ENCODE measurements around the gene OOSP4A. TPM values are rescaled to one million over a fixed set of nuclear protein-coding genes. Genes with fewer than 3 reads are reported as not detected.

The OOSP4A gene
- total RNA-seq (not detected), polyA plus RNA-seq (ENCODE audit: insufficient read length in 2 of 2) (not detected)
- long read RNA-seq, donor 1, result 0 reads
- long read RNA-seq, donor 2, result 0 reads
- long read RNA-seq, donor 3, result 0 reads
- long read RNA-seq, donor 4, result 0 reads

DNA sequence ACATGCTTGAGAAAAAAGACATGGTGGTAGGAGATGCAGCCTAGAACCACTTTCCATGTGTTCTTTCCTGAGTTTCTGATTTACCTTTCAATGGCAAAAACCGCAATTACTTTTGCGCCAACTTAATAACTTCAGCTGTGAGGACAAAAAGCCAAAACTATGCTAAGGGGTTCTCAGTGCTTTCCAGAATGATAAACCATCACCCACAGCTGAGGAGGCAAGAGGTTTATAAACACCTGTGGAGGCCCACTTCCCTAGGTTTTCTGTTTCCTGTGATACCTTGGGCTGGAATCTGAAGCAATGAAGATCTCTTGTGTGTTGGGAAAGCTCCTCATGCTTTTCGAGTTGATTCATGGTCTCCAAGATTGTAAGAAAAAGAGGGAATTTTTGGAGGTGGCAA lies at the start of gene OOSP4A:
TSS of gene OOSP4A (plus strand) at position 301 of the 400 bp plus-strand sequence. CDS start at position 301, 0 bp downstream.
- Histone ChIP-seq H3K9me3 (ENCODE audit: control insufficient read depth, insufficient read depth, low read length) (no peaks in the 10 kb centered on the region), H3K4me3 (ENCODE audit: low read depth, low read length) (no peak within 1 kb of the TSS), H3K4me1 (ENCODE audit: control insufficient read depth, insufficient read depth, low read length) (no peaks in the 10 kb centered on the region), H3K27me3 (ENCODE audit: control insufficient read depth, insufficient read depth, low read length) (no peaks in the 10 kb centered on the region), H3K27ac (ENCODE audit: low read depth, low read length) (no peak within 1 kb of the TSS), H3K36me3 (ENCODE audit: control insufficient read depth, insufficient read depth, low read length) (no peaks in the 10 kb centered on the region)
- DNase-seq (ENCODE audit: low read depth in 4 of 6, low spot score in 6 of 6), result no peak
- 92% methylated on average over 2 of the region's 3 CpGs for WGBS (ENCODE audit: insufficient coverage)

- H3K27ac ChIP-seq (ENCODE audit: low read depth, low read length), result no peak overlapping the region
- peaks cover 3% of the 10 kb centered on the region for H3K9me3 ChIP-seq (ENCODE audit: control insufficient read depth, insufficient read depth, low read length)
- no peak overlapping the region for H3K4me3 ChIP-seq (ENCODE audit: low read depth, low read length)
- WGBS (ENCODE audit: insufficient coverage), result no CpG with 5 or more reads among the region's 2 CpGs
- no peak for DNase-seq (ENCODE audit: low read depth in 4 of 6, low spot score in 6 of 6)
- H3K27me3 ChIP-seq (ENCODE audit: control insufficient read depth, insufficient read depth, low read length), result no peaks in the 10 kb centered on the region
- H3K4me1 ChIP-seq (ENCODE audit: control insufficient read depth, insufficient read depth, low read length), result no peaks in the 10 kb centered on the region
- H3K36me3 ChIP-seq (ENCODE audit: control insufficient read depth, insufficient read depth, low read length), result no peaks in the 10 kb centered on the region
These were observed 45.4 kb upstream of the OOSP4A start for GRCh38 chr11:59918480-59918879.

DNA sequence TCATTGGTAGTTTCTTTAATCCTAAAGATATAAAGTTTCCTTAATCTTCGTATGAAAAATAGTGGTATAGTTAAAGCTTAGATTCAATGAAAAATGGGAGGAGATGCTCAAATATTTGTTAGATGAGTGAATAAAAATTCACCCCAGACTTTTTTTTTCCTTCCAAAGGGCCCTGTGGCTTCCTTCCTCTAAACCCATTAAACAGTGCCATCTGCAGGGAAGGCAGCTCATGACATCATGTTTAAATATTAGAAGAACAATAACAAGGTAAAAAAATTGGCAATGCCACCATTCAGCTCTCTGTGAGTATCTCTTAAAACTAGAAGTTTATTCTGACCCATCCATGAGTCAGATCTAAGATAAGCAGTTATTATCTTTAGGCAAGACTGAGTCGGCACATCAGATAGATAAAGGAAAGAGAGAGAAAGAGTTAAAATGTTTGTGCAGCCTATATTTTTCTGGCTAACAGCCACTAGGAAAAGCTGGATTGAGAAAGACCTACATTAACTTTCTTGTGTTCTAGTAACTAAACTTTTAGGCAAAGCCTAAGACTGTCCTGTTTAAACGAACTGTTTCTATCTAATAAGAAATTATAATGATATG lies 44.7 kb upstream of the OOSP4A start:
- no peak overlapping the region for H3K27ac ChIP-seq (ENCODE audit: low read depth, low read length)
- H3K27me3 ChIP-seq (ENCODE audit: control insufficient read depth, insufficient read depth, low read length), result no peaks in the 10 kb centered on the region
- no peak for DNase-seq (ENCODE audit: low read depth in 4 of 6, low spot score in 6 of 6)
- H3K36me3 ChIP-seq (ENCODE audit: control insufficient read depth, insufficient read depth, low read length), result no peaks in the 10 kb centered on the region
- H3K4me3 ChIP-seq (ENCODE audit: low read depth, low read length), result no peak overlapping the region
- WGBS (ENCODE audit: insufficient coverage), result 100% methylated on average over 1 of the region's 3 CpGs
- no peaks in the 10 kb centered on the region for H3K4me1 ChIP-seq (ENCODE audit: control insufficient read depth, insufficient read depth, low read length)
- peaks cover 9% of the 10 kb centered on the region for H3K9me3 ChIP-seq (ENCODE audit: control insufficient read depth, insufficient read depth, low read length)

DNA sequence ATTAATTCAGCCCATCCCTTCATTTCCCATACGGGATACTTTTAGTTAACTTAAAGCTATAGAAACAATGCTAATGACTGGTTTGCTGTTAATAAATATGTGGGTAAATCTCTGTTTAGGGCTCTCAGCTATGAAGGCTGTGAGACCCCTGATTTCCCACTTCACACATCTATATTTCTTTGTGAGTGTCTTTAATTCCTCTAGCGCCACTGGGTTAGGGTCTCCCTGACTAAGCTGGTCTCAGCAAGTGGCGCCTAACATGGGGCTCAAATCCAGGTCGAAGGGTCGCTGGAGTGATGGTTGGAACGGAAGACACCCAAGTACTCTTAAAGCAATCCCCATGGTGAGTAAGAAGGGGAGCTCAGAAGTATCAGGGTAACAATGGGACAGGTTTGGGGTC lies 40.0 kb upstream of the OOSP4A start:
- Histone ChIP-seq H3K36me3 (ENCODE audit: control insufficient read depth, insufficient read depth, low read length) (no peaks in the 10 kb centered on the region), H3K9me3 (ENCODE audit: control insufficient read depth, insufficient read depth, low read length) (peaks cover 12% of the 10 kb centered on the region), H3K4me3 (ENCODE audit: low read depth, low read length) (no peak overlapping the region), H3K4me1 (ENCODE audit: control insufficient read depth, insufficient read depth, low read length) (no peaks in the 10 kb centered on the region), H3K27me3 (ENCODE audit: control insufficient read depth, insufficient read depth, low read length) (no peaks in the 10 kb centered on the region), H3K27ac (ENCODE audit: low read depth, low read length) (no peak overlapping the region)
- 96% methylated on average over 4 of the region's 6 CpGs for WGBS (ENCODE audit: insufficient coverage)
- DNase-seq (ENCODE audit: low read depth in 4 of 6, low spot score in 6 of 6), result no peak

DNA sequence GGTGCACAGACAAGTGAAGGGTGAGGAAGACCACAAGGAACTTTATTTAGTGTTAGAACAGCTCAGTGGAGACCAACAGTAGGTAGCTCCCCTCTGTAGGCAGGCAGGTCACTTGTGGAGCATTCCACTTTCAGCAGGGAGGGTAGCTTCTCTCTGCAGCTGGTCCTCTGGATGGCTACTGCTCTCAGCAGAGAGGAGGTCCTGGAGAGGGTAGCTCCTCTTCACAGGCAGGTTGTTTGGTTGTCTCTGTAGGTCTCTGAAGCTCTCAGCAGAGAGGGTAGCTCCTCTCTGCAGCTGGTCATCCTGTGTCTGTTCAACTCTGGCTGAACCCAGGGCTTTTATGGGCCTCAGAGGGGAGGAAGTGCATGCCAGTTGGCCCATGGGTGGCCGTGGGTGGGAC lies 32.1 kb upstream of the OOSP4A start:
- H3K9me3 ChIP-seq (ENCODE audit: control insufficient read depth, insufficient read depth, low read length), result no peaks in the 10 kb centered on the region
- WGBS (ENCODE audit: insufficient coverage), result 75% methylated on average over 1 of the region's 1 CpG
- no peaks in the 10 kb centered on the region for H3K4me1 ChIP-seq (ENCODE audit: control insufficient read depth, insufficient read depth, low read length)
- no peak for DNase-seq (ENCODE audit: low read depth in 4 of 6, low spot score in 6 of 6)
- H3K4me3 ChIP-seq (ENCODE audit: low read depth, low read length), result no peak overlapping the region
- no peak overlapping the region for H3K27ac ChIP-seq (ENCODE audit: low read depth, low read length)
- no peaks in the 10 kb centered on the region for H3K27me3 ChIP-seq (ENCODE audit: control insufficient read depth, insufficient read depth, low read length)
- H3K36me3 ChIP-seq (ENCODE audit: control insufficient read depth, insufficient read depth, low read length), result no peaks in the 10 kb centered on the region

GRCh38 chr11:59938132-59938531 lies 25.7 kb upstream of the OOSP4A start, which contains the start of gene OOSP1:
Gene OOSP1, plus strand, starts transcription at chr11:59938432. Its CDS starts 23 bp downstream, at chr11:59938455.
- H3K27ac ChIP-seq (ENCODE audit: low read depth, low read length), result no peak within 1 kb of the TSS
- H3K27me3 ChIP-seq (ENCODE audit: control insufficient read depth, insufficient read depth, low read length), result no peaks in the 10 kb centered on the region
- 100% methylated on average over 1 of the region's 2 CpGs for WGBS (ENCODE audit: insufficient coverage)
- H3K36me3 ChIP-seq (ENCODE audit: control insufficient read depth, insufficient read depth, low read length), result no peaks in the 10 kb centered on the region
- H3K4me3 ChIP-seq (ENCODE audit: low read depth, low read length), result no peak within 1 kb of the TSS
- no peak for DNase-seq (ENCODE audit: low read depth in 4 of 6, low spot score in 6 of 6)
- H3K9me3 ChIP-seq (ENCODE audit: control insufficient read depth, insufficient read depth, low read length), result no peaks in the 10 kb centered on the region
- no peaks in the 10 kb centered on the region for H3K4me1 ChIP-seq (ENCODE audit: control insufficient read depth, insufficient read depth, low read length)

DNA sequence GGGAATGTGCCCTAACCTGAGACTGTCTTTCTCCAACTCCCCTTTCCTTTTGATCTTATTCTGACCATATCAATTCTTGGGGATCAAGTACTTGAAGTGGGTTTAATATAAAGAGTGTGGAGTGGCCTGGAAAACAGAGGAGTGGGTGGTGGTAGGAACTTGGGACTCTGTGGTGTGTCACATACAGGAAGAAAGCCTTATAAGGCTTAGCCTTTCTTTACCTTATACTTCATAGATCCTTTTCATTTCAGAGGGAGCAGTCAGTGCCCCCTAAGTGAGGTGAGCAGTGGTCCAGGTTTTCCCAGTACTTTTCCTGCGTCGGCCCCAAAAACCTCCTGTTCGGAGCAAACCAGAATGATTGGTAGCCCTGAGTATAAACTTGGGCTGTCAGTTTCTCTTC lies 25.1 kb upstream of the OOSP4A start:
- H3K27ac ChIP-seq (ENCODE audit: low read depth, low read length), result no peak overlapping the region
- no peaks in the 10 kb centered on the region for H3K9me3 ChIP-seq (ENCODE audit: control insufficient read depth, insufficient read depth, low read length)
- H3K4me1 ChIP-seq (ENCODE audit: control insufficient read depth, insufficient read depth, low read length), result no peaks in the 10 kb centered on the region
- 97% methylated on average over 3 of the region's 3 CpGs for WGBS (ENCODE audit: insufficient coverage)
- no peak overlapping the region for H3K4me3 ChIP-seq (ENCODE audit: low read depth, low read length)
- H3K27me3 ChIP-seq (ENCODE audit: control insufficient read depth, insufficient read depth, low read length), result no peaks in the 10 kb centered on the region
- no peaks in the 10 kb centered on the region for H3K36me3 ChIP-seq (ENCODE audit: control insufficient read depth, insufficient read depth, low read length)
- DNase-seq (ENCODE audit: low read depth in 4 of 6, low spot score in 6 of 6), result no peak

GRCh38 chr11:59939482-59939881 lies 24.4 kb upstream of the OOSP4A start:
- H3K27me3 ChIP-seq (ENCODE audit: control insufficient read depth, insufficient read depth, low read length), result no peaks in the 10 kb centered on the region
- no peak overlapping the region for H3K4me3 ChIP-seq (ENCODE audit: low read depth, low read length)
- H3K4me1 ChIP-seq (ENCODE audit: control insufficient read depth, insufficient read depth, low read length), result no peaks in the 10 kb centered on the region
- 91% methylated on average over 2 of the region's 2 CpGs for WGBS (ENCODE audit: insufficient coverage)
- no peaks in the 10 kb centered on the region for H3K9me3 ChIP-seq (ENCODE audit: control insufficient read depth, insufficient read depth, low read length)
- no peak for DNase-seq (ENCODE audit: low read depth in 4 of 6, low spot score in 6 of 6)
- no peaks in the 10 kb centered on the region for H3K36me3 ChIP-seq (ENCODE audit: control insufficient read depth, insufficient read depth, low read length)
- H3K27ac ChIP-seq (ENCODE audit: low read depth, low read length), result no peak overlapping the region

- Histone ChIP-seq H3K4me3 (ENCODE audit: low read depth, low read length) (no peak overlapping the region), H3K9me3 (ENCODE audit: control insufficient read depth, insufficient read depth, low read length) (no peaks in the 10 kb centered on the region), H3K27me3 (ENCODE audit: control insufficient read depth, insufficient read depth, low read length) (no peaks in the 10 kb centered on the region), H3K36me3 (ENCODE audit: control insufficient read depth, insufficient read depth, low read length) (no peaks in the 10 kb centered on the region), H3K27ac (ENCODE audit: low read depth, low read length) (no peak overlapping the region), H3K4me1 (ENCODE audit: control insufficient read depth, insufficient read depth, low read length) (no peaks in the 10 kb centered on the region)
- no CpG with 5 or more reads among the region's 4 CpGs for WGBS (ENCODE audit: insufficient coverage)
- DNase-seq (ENCODE audit: low read depth in 4 of 6, low spot score in 6 of 6), result no peak
These were observed 22.7 kb upstream of the OOSP4A start for GRCh38 chr11:59941091-59941490.

- no peak for DNase-seq (ENCODE audit: low read depth in 4 of 6, low spot score in 6 of 6)
- Histone ChIP-seq H3K4me3 (ENCODE audit: low read depth, low read length) (no peak overlapping the region), H3K27ac (ENCODE audit: low read depth, low read length) (no peak overlapping the region), H3K4me1 (ENCODE audit: control insufficient read depth, insufficient read depth, low read length) (no peaks in the 10 kb centered on the region), H3K9me3 (ENCODE audit: control insufficient read depth, insufficient read depth, low read length) (no peaks in the 10 kb centered on the region), H3K36me3 (ENCODE audit: control insufficient read depth, insufficient read depth, low read length) (no peaks in the 10 kb centered on the region), H3K27me3 (ENCODE audit: control insufficient read depth, insufficient read depth, low read length) (no peaks in the 10 kb centered on the region)
- 100% methylated on average over 1 of the region's 3 CpGs for WGBS (ENCODE audit: insufficient coverage)
These were observed 19.7 kb upstream of the OOSP4A start for GRCh38 chr11:59943997-59944714.
